ENCODE data around the gene MCF2L. TPM values are rescaled to one million over a fixed set of nuclear protein-coding genes. Genes with fewer than 3 reads are reported as not detected.

The MCF2L gene
- total RNA-seq, 1 experiment from 2014 or later, result 9.5 TPM

GRCh38 chr13:113005076-113005865 lies 36.3 kb downstream of the MCF2L start:
- Histone ChIP-seq H3K27me3 (replicated peaks; ENCODE audit: insufficient read depth, low read depth, low read length, poor library complexity) (peaks cover 6% of the 10 kb centered on the region), H3K27ac (ENCODE audit: low read depth, low read length, poor library complexity, severe bottlenecking) (no peak overlapping the region), H3K4me3 (ENCODE audit: low read depth, low read length, poor library complexity, severe bottlenecking) (no peak overlapping the region), H3K36me3 (ENCODE audit: insufficient read depth, low read length, poor library complexity, severe bottlenecking) (no peaks in the 10 kb centered on the region), H3K9me3 (ENCODE audit: low read depth, low read length, poor library complexity, severe bottlenecking) (no peaks in the 10 kb centered on the region), H3K4me1 (ENCODE audit: insufficient read depth, low read length, poor library complexity, severe bottlenecking) (peaks cover 12% of the 10 kb centered on the region)
- no TSS peak for BruUV-seq (replicated peaks)
- intact Hi-C loops (cut with micrococcal nuclease; ENCODE audit: unreplicated experiment), result no loop called here
- POLR2A ChIA-PET (ENCODE audit: low non-redundant PET), result no interaction called here
- CTCF ChIA-PET, result no interaction called here
- DNase-seq (ENCODE audit: low spot score), result no peak
- no peak for TF ChIP-seq CTCF (conservative IDR thresholded peaks at IDR 0.05; ENCODE audit: low read depth, low read length)
- no peak for TF ChIP-seq EZH2 (IDR thresholded peaks at IDR 0.05; ENCODE audit: borderline replicate concordance, low read depth, low read length, poor library complexity, severe bottlenecking)

- peaks cover 6% of the 10 kb centered on the region for H3K27me3 ChIP-seq (replicated peaks; ENCODE audit: insufficient read depth, low read depth, low read length, poor library complexity)
- TF ChIP-seq EZH2 (IDR thresholded peaks at IDR 0.05; ENCODE audit: borderline replicate concordance, low read depth, low read length, poor library complexity, severe bottlenecking) (no peak), CTCF (conservative IDR thresholded peaks at IDR 0.05; ENCODE audit: low read depth, low read length) (no peak)
- DNase-seq (ENCODE audit: low spot score), result no peak
- ChIA-PET CTCF (no interaction called here), POLR2A (ENCODE audit: low non-redundant PET) (no interaction called here)
- BruUV-seq (replicated peaks), result no TSS peak
- H3K4me1 ChIP-seq (ENCODE audit: insufficient read depth, low read length, poor library complexity, severe bottlenecking), result peaks cover 12% of the 10 kb centered on the region
- H3K4me3 ChIP-seq (ENCODE audit: low read depth, low read length, poor library complexity, severe bottlenecking), result no peak overlapping the region
- H3K36me3 ChIP-seq (ENCODE audit: insufficient read depth, low read length, poor library complexity, severe bottlenecking), result no peaks in the 10 kb centered on the region
- intact Hi-C loops (cut with micrococcal nuclease; ENCODE audit: unreplicated experiment), result no loop called here
- no peak overlapping the region for H3K27ac ChIP-seq (ENCODE audit: low read depth, low read length, poor library complexity, severe bottlenecking)
- H3K9me3 ChIP-seq (ENCODE audit: low read depth, low read length, poor library complexity, severe bottlenecking), result no peaks in the 10 kb centered on the region
Observed at GRCh38 chr13:113005997-113006396, 37.0 kb downstream of the MCF2L start.

GRCh38 chr13:113006660-113007059 lies 37.6 kb downstream of the MCF2L start:
- Histone ChIP-seq H3K27ac (ENCODE audit: low read depth, low read length, poor library complexity, severe bottlenecking) (no peak overlapping the region), H3K27me3 (replicated peaks; ENCODE audit: insufficient read depth, low read depth, low read length, poor library complexity) (peaks cover 2% of the 10 kb centered on the region), H3K36me3 (ENCODE audit: insufficient read depth, low read length, poor library complexity, severe bottlenecking) (no peaks in the 10 kb centered on the region), H3K9me3 (ENCODE audit: low read depth, low read length, poor library complexity, severe bottlenecking) (no peaks in the 10 kb centered on the region), H3K4me1 (ENCODE audit: insufficient read depth, low read length, poor library complexity, severe bottlenecking) (peaks cover 6% of the 10 kb centered on the region), H3K4me3 (ENCODE audit: low read depth, low read length, poor library complexity, severe bottlenecking) (no peak overlapping the region)
- TF ChIP-seq CTCF (conservative IDR thresholded peaks at IDR 0.05; ENCODE audit: low read depth, low read length) (no peak), EZH2 (IDR thresholded peaks at IDR 0.05; ENCODE audit: borderline replicate concordance, low read depth, low read length, poor library complexity, severe bottlenecking) (no peak)
- ChIA-PET POLR2A (ENCODE audit: low non-redundant PET) (no interaction called here), CTCF (no interaction called here)
- DNase-seq (ENCODE audit: low spot score), result no peak
- BruUV-seq (replicated peaks), result no TSS peak
- intact Hi-C loops (cut with micrococcal nuclease; ENCODE audit: unreplicated experiment), result no loop called here
